ENCODE measurements around the gene U2SURP. TPM values are rescaled to one million over a fixed set of nuclear protein-coding genes. Genes with fewer than 3 reads are reported as not detected.

U2SURP gene
- total RNA-seq, 2 experiments from 2014 or later, result 160 to 174 TPM

- TF ChIP-seq CTCF (IDR thresholded peaks at IDR 0.05), result no peak
- POLR2A ChIA-PET, result no interaction called here
- Mint-ChIP-seq H3K36me3 (ENCODE audit: low read depth) (no peaks in the 10 kb centered on the region), H3K27me3 (no peaks in the 10 kb centered on the region), H3K9me3 (no peaks in the 10 kb centered on the region), H3K27ac (no peak overlapping the region), H3K4me1 (ENCODE audit: low read depth) (no peaks in the 10 kb centered on the region), H3K4me3 (no peak overlapping the region)
- intact Hi-C loops (cut with micrococcal nuclease), result no loop called here
- DNase-seq (no peak), ATAC-seq (no peak)
- CTCF ChIA-PET, result no interaction called here
Measured at GRCh38 chr3:143092191-143092590, 90.8 kb downstream of the U2SURP start.

GRCh38 chr3:143095813-143096212 lies 94.4 kb downstream of the U2SURP start:
- ATAC-seq, result no peak
- CTCF ChIA-PET, result no interaction called here
- intact Hi-C loops (cut with micrococcal nuclease), result no loop called here

GRCh38 chr3:143098032-143098764 lies 96.8 kb downstream of the U2SURP start:
- TF ChIP-seq CTCF (IDR thresholded peaks at IDR 0.05), result no peak
- ChIA-PET CTCF (no interaction called here), POLR2A (interaction anchor here (0.6 kb wide), 1 partner anchor 531 kb away, joined by 3 read pairs; no protein-coding TSS in a partner anchor)
- H3K4me3 Mint-ChIP-seq, result no peak overlapping the region
- H3K9me3 Mint-ChIP-seq, result no peaks in the 10 kb centered on the region
- ATAC-seq (no peak), DNase-seq (no peak)
- intact Hi-C loops (cut with micrococcal nuclease), result no loop called here
- H3K27ac Mint-ChIP-seq, result no peak overlapping the region
- no peaks in the 10 kb centered on the region for H3K36me3 Mint-ChIP-seq (ENCODE audit: low read depth)
- no peaks in the 10 kb centered on the region for H3K4me1 Mint-ChIP-seq (ENCODE audit: low read depth)
- H3K27me3 Mint-ChIP-seq, result peaks cover 4% of the 10 kb centered on the region

More at GRCh38 chr3:143095813-143096212, 94.4 kb downstream of the U2SURP start:
- Mint-ChIP-seq H3K36me3 (ENCODE audit: low read depth) (no peaks in the 10 kb centered on the region), H3K27me3 (peaks cover 3% of the 10 kb centered on the region), H3K4me1 (ENCODE audit: low read depth) (no peaks in the 10 kb centered on the region), H3K27ac (no peak overlapping the region), H3K4me3 (no peak overlapping the region), H3K9me3 (no peaks in the 10 kb centered on the region)
- DNase-seq, result no peak
- POLR2A ChIA-PET, result no interaction called here
- no peak for TF ChIP-seq CTCF (IDR thresholded peaks at IDR 0.05)

- H3K4me1 Mint-ChIP-seq (ENCODE audit: low read depth), result peaks cover 3% of the 10 kb centered on the region
- DNase-seq (no peak), ATAC-seq (no peak)
- H3K27me3 Mint-ChIP-seq, result peaks cover 4% of the 10 kb centered on the region
- peaks cover 2% of the 10 kb centered on the region for H3K9me3 Mint-ChIP-seq
- intact Hi-C loops (cut with micrococcal nuclease), result no loop called here
- POLR2A ChIA-PET, result interaction anchor here (0.6 kb wide), 1 partner anchor 530 kb away, joined by 3 read pairs; no protein-coding TSS in a partner anchor
- H3K4me3 Mint-ChIP-seq, result no peak overlapping the region
- no peaks in the 10 kb centered on the region for H3K36me3 Mint-ChIP-seq (ENCODE audit: low read depth)
- no peak for TF ChIP-seq CTCF (IDR thresholded peaks at IDR 0.05)
- no peak overlapping the region for H3K27ac Mint-ChIP-seq
- CTCF ChIA-PET, result no interaction called here
Measured at GRCh38 chr3:143099210-143099609, 97.8 kb downstream of the U2SURP start.

- no peak for DNase-seq
- Mint-ChIP-seq H3K9me3 (peaks cover 4% of the 10 kb centered on the region), H3K4me1 (ENCODE audit: low read depth) (peaks cover 3% of the 10 kb centered on the region), H3K4me3 (no peak overlapping the region), H3K27me3 (peaks cover 4% of the 10 kb centered on the region), H3K27ac (no peak overlapping the region), H3K36me3 (ENCODE audit: low read depth) (peaks cover 2% of the 10 kb centered on the region)
- ChIA-PET POLR2A (no interaction called here), CTCF (no interaction called here)
- intact Hi-C loops (cut with micrococcal nuclease), result no loop called here
- no peak for ATAC-seq
- TF ChIP-seq CTCF (IDR thresholded peaks at IDR 0.05), result no peak
Measured at GRCh38 chr3:143099690-143100089, 98.3 kb downstream of the U2SURP start.
